Peyer's patch (tissue), 4 donors: Measurements from ENCODE around the gene TIFAB.

Source experiments
- POLR2A ChIP-seq, 2 donors: fragments of 450-650 bp; IDR thresholded peaks; one replicate each; pipeline ENCODE4 v1.5.1; 2017; ENCODE audit warnings: antibody characterized with exemption in 2 of 2, mild to moderate bottlenecking in 2 of 2, moderate library complexity in 2 of 2
- TF ChIP-seq, protein P1 (sequence below), 6 experiments: fragments of 450-650 bp in 4 of 6; fragments of 200-600 bp in 2 of 6; sonication (generic) in 1 of 6; IDR thresholded peaks; one replicate each; pipeline ENCODE4 v1.5.1; 2017 to 2019; ENCODE audit warnings: antibody characterized with exemption in 6 of 6, mild to moderate bottlenecking in 3 of 6, moderate library complexity in 1 of 6

- TF ChIP-seq, protein P1, sequence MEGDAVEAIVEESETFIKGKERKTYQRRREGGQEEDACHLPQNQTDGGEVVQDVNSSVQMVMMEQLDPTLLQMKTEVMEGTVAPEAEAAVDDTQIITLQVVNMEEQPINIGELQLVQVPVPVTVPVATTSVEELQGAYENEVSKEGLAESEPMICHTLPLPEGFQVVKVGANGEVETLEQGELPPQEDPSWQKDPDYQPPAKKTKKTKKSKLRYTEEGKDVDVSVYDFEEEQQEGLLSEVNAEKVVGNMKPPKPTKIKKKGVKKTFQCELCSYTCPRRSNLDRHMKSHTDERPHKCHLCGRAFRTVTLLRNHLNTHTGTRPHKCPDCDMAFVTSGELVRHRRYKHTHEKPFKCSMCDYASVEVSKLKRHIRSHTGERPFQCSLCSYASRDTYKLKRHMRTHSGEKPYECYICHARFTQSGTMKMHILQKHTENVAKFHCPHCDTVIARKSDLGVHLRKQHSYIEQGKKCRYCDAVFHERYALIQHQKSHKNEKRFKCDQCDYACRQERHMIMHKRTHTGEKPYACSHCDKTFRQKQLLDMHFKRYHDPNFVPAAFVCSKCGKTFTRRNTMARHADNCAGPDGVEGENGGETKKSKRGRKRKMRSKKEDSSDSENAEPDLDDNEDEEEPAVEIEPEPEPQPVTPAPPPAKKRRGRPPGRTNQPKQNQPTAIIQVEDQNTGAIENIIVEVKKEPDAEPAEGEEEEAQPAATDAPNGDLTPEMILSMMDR (IDR thresholded peaks at IDR 0.05): no peak
- TF ChIP-seq POLR2A (IDR thresholded peaks at IDR 0.05): no peak
Measured at GRCh38 chr5:135467051-135467625, 15.0 kb upstream of the TIFAB start.
